GM21717 (cell line): ENCODE data around the gene P2RY6.

ENCODE experiments used
- ATAC-seq: cut with Tn5 transposase; IDR thresholded peaks from one replicate; pipeline ENCODE4 v1.9.1; 2021; ENCODE audit warnings: mild to moderate bottlenecking, moderate library complexity; ENCODE audit not compliant: unreplicated experiment

Gene P2RY6

GRCh38 chr11:73331138-73331916 lies 59.2 kb downstream of the P2RY6 start:
- ATAC-seq: no peak

DNA sequence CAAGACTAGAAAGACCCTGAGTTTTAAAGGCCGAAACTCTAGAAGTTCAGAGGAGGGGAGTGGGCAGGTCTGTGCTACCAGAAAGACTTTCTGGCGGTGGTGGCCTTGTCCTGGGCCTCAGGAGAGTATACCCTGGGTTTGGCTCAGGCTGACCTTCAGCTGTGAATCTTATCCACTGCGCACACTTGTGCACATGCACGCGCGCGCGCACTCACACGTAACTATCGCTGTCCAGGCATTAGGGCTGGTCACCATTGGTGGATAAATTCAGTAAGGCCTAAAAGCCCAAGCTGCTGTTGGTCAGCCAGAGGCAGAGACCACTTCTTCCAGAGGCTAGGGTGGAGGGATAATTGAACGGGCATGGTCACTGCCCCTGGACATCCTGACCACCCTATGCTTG lies 61.0 kb downstream of the P2RY6 start:
- no peak for ATAC-seq

GRCh38 chr11:73333640-73334383 lies 61.7 kb downstream of the P2RY6 start:
- no peak for ATAC-seq

GRCh38 chr11:73334384-73335203 lies 62.5 kb downstream of the P2RY6 start:
- ATAC-seq: no peak

- no peak for ATAC-seq
Measured at GRCh38 chr11:73335204-73335923, 63.2 kb downstream of the P2RY6 start.

GRCh38 chr11:73337846-73338245 lies 65.7 kb downstream of the P2RY6 start:
- no peak for ATAC-seq

GRCh38 chr11:73338279-73338678 lies 66.1 kb downstream of the P2RY6 start:
- no peak for ATAC-seq

- no peak for ATAC-seq
Measured at GRCh38 chr11:73340164-73340563, 68.0 kb downstream of the P2RY6 start.

DNA sequence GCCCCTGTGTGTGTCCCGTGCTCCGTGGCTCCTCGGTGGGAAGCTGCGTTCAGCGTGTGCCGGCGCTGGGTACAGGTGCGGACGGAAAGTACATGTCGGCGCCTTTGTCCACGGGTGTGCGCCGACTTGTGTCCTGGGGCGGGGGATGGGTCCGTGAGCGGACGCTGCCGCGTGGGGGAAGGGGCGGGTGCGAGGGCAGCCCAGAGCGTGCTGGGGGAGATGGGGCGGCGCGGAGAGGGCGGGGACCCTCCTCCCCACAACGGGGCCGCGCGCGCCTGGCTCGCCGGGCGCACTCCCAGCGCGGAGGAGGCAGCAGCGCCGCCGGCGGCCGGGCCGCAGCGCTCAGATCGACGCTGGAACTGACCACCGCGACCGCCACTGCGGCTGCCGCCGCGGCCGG lies 70.5 kb downstream of the P2RY6 start:
- ATAC-seq: no peak

DNA sequence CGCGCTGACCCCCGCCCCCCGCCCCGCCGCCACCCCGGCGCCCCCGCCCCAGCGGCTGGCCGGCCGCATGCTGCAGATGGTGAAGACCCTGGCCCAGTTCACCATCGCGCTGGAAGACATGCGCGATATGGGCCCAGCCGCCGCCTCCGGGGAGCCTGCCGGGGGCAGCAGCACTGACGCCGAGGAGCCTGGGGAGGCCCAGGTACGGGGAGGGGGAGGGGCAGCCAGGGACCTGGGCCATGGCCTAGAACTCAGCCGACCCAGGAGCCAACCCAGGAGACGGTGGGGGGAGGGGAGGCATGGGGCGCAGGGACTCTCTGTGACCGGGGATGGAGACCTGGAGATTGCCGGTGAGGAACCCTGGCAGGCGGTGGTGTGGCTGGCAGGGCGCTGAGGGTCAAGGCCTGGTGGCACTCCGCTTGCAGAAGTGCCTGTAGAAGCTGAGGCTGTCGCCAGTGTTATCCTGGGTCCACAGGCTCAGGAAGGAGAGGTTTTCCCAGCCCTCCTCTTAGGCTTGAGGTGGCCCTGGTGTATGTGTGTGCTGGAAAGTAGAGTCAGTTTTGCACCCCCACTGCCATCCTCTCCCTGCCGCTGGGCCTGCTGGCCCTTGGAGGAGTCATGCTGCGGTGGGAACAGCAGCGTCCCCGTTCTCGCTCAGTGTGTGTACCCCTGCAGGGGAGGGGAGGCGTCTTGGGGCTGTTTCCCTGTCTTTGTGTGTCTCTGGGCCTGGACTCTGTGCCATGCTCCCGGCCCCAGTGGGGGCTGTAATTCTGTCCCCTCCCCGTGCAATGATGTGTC lies 71.1 kb downstream of the P2RY6 start:
- no peak for ATAC-seq

DNA sequence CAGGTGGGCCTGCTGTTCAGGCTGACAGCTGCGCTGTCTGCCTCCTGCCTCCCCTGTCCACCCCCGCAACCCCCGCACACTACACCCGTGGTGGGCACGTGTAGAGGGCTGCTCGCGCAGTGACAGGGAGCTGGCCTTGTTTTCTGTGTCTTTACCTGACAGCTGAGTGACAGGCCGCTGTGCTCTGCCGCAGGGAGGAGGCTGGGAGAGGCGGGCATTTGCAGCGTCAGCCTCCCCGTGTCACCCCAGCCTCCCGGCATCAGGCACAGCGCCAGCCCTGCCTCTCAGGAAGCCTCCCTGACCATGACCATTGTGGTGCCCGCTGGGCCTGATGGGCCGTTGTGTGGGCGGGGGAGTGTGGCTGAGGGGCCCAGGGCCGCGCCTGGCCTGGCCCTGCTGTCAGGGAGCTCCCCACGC lies 72.1 kb downstream of the P2RY6 start:
- no peak for ATAC-seq

DNA sequence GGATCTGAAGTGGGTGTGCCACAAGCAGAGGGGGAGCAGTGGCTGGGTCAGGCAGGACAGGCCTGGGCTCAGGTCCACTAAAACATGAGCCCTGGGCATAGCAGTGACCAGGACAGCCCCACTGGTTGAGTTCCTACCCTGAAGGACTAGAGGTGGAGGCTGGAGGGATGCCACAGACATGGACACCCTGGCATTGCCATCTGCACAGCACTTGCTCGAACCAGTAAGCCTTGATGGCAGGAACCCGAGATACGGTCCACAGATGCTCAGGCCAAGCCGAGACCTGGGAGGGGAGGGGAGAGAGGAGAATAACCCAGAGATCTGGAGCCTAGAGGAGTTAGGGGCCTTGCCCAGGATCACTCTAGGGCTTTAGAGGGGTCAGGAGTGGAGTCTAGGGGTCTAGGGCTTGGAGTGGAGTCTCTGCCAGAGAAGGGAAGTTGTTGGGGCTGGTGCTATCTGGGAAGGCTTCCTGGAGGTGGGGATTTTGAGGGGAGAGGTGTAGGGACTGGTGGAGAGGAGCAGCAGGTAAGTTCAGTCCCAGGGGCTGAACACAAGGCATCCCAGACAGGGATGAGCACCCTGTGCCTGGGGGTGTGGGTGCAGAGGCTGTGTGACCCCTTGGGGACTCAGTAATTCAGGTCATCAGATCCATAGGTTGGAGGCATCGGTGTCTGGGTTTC lies 73.5 kb downstream of the P2RY6 start:
- ATAC-seq: no peak

- ATAC-seq: no peak
Measured at GRCh38 chr11:73346186-73346935, 74.2 kb downstream of the P2RY6 start.

DNA sequence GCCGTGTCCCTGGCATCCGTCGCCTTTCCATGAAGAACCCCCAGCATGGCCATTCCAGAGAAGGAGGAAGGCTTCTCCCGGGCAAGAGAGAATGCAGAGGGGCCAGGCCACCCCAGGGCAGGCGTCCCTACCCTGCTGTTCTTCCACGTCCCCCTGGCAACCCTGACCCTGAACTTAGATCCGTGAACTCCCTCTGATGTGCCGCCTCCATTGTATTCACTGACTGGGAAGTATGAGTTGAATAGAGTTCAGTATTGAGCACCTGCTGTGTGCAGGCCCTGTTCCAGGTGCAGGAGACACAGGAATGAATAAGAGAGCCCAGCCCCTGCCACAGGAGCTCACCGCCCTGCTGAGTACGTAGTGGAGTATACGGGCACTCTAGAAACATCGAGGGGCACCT lies 74.9 kb downstream of the P2RY6 start:
- no peak for ATAC-seq
